ENCODE results near the gene SPTLC3. TPM values are rescaled to one million over a fixed set of nuclear protein-coding genes. Genes with fewer than 3 reads are reported as not detected.

Gene SPTLC3
- total RNA-seq, 3 donors from 2014 or later: 7.7 to 11.1 (median 7.9) TPM

DNA sequence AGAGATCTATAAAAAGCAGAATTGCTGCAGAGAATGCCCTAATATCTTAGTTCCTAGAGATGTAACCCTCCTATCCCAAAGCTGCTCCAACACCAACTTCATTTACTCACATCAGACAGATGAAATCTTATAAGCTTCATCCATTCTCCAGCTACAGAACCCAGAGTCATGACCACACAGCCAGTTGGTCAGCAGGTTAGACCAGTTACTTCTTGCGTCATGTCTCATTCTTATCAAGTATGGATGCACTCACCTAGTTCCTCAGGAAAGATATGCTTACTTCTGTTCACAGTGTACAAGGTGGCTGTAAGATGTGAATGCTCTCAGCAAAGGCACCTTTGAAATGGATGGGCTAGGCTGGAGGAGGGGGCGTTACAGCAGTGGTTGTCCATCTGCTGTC, 164.4 kb downstream of the SPTLC3 start:
- no peak for DNase-seq (ENCODE audit: low spot score in 2 of 2)
- H3K36me3 ChIP-seq: no peaks in the 10 kb centered on the region
- intact Hi-C loops (cut with DNase I; ENCODE audit: low total_unique reads): no loop called here

DNA sequence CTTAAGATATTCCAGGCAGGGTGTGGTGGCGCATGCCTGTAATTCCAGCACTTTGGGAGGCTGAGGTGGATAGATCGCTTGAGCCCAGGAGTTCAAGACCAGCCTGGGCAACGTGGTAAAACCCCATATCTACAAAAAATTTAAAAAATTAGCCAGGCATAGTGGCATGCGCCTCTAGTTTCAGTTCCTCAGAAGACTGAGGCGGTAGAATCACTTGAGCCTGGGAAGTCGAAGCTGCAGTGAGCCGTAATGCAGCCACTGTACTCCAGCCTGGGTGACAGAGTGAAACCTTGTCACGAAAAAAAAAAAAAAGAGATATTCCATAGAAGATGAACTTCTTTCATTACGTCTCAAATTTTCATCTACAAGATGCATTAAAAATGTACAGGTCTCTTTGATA, 165.6 kb downstream of the SPTLC3 start:
- TF ChIP-seq, protein P1, sequence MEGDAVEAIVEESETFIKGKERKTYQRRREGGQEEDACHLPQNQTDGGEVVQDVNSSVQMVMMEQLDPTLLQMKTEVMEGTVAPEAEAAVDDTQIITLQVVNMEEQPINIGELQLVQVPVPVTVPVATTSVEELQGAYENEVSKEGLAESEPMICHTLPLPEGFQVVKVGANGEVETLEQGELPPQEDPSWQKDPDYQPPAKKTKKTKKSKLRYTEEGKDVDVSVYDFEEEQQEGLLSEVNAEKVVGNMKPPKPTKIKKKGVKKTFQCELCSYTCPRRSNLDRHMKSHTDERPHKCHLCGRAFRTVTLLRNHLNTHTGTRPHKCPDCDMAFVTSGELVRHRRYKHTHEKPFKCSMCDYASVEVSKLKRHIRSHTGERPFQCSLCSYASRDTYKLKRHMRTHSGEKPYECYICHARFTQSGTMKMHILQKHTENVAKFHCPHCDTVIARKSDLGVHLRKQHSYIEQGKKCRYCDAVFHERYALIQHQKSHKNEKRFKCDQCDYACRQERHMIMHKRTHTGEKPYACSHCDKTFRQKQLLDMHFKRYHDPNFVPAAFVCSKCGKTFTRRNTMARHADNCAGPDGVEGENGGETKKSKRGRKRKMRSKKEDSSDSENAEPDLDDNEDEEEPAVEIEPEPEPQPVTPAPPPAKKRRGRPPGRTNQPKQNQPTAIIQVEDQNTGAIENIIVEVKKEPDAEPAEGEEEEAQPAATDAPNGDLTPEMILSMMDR (IDR thresholded peaks at IDR 0.05): no peak
- TF ChIP-seq POLR2AphosphoS5 (IDR thresholded peaks at IDR 0.05): no peak
- TF ChIP-seq POLR2A (IDR thresholded peaks at IDR 0.05): no peak
- no peaks in the 10 kb centered on the region for H3K27me3 ChIP-seq
- no peak overlapping the region for H3K27ac ChIP-seq
- no peak for DNase-seq (ENCODE audit: low spot score in 2 of 2)
- no peaks in the 10 kb centered on the region for H3K4me1 ChIP-seq
- H3K9me3 ChIP-seq: peaks cover 0 to 16% of the 10 kb centered on the region in 2 donors
- intact Hi-C loops (cut with DNase I; ENCODE audit: low total_unique reads): no loop called here
- no peak overlapping the region for H3K4me3 ChIP-seq
- no peaks in the 10 kb centered on the region for H3K36me3 ChIP-seq

More for the DNA sequence above, 164.4 kb downstream of the SPTLC3 start:
- Histone ChIP-seq H3K27ac (no peak overlapping the region), H3K4me3 (no peak overlapping the region), H3K4me1 (no peaks in the 10 kb centered on the region), H3K9me3 (peaks cover 0 to 15% of the 10 kb centered on the region in 2 donors), H3K27me3 (no peaks in the 10 kb centered on the region)
- TF ChIP-seq, protein P1 (IDR thresholded peaks at IDR 0.05): no peak
- TF ChIP-seq POLR2A (IDR thresholded peaks at IDR 0.05) (no peak), POLR2AphosphoS5 (IDR thresholded peaks at IDR 0.05) (no peak)

DNA sequence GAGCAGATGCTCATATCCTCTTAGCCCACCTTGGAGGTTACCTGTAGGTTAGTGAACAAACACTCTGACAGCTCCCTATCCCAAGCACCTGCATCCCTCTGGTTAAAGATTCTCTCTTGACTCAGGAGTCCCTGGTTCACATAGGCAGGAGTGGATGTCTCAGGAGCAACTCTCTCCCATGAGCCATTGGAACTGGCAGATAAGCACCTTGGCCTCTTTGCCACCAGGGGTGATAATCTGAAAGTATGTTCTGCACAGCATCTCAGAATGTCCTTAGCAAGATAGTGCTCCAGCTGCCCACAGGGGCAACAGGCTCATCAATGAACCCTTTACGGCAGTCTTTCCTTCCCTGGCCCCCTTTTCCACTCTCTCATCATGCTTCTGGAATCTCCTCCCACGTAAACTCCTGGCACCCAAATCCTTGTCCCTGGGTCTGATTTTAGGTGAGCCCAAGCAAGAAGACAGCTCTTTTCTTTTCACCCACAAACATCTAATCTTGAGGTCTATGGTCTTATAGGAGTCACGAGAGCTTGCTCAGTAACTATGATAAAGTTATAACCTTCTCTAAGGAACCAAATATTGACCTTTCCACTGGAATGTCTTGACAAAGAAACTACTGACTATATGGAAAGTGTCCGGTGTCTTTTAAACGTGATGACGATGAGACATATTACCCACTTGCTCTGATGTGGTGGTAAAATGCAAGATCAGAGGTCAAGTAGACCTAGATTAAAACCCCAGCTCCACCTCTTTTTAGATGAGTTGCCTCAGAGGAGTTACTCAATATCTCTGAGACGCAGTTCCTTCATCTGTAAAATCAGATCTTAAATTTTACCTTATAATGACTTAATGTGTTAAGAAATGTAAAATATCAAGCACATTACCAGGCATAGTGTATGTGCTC, 172.5 kb downstream of the SPTLC3 start:
- no peak for DNase-seq (ENCODE audit: low spot score in 2 of 2)
- H3K36me3 ChIP-seq: no peaks in the 10 kb centered on the region
- no peak overlapping the region for H3K27ac ChIP-seq
- TF ChIP-seq POLR2A (IDR thresholded peaks at IDR 0.05): no peak
- TF ChIP-seq, protein P1 (IDR thresholded peaks at IDR 0.05): no peak
- TF ChIP-seq POLR2AphosphoS5 (IDR thresholded peaks at IDR 0.05): no peak
- H3K4me1 ChIP-seq: no peaks in the 10 kb centered on the region
- peaks cover 4 to 12% of the 10 kb centered on the region in 2 donors for H3K9me3 ChIP-seq
- intact Hi-C loops (cut with DNase I; ENCODE audit: low total_unique reads): no loop called here
- no peak overlapping the region for H3K4me3 ChIP-seq
- no peaks in the 10 kb centered on the region for H3K27me3 ChIP-seq

GRCh38 chr20:13183005-13183404, 174.2 kb downstream of the SPTLC3 start:
- H3K9me3 ChIP-seq: peaks cover 3 to 4% of the 10 kb centered on the region in 2 donors
- TF ChIP-seq, protein P1 (IDR thresholded peaks at IDR 0.05): no peak
- TF ChIP-seq POLR2AphosphoS5 (IDR thresholded peaks at IDR 0.05) (no peak), POLR2A (IDR thresholded peaks at IDR 0.05) (no peak)
- no peak overlapping the region for H3K27ac ChIP-seq
- no peaks in the 10 kb centered on the region for H3K36me3 ChIP-seq
- no peak overlapping the region for H3K4me3 ChIP-seq
- DNase-seq (ENCODE audit: low spot score in 2 of 2): no peak
- H3K4me1 ChIP-seq: no peaks in the 10 kb centered on the region
- H3K27me3 ChIP-seq: no peaks in the 10 kb centered on the region
- intact Hi-C loops (cut with DNase I; ENCODE audit: low total_unique reads): no loop called here

DNA sequence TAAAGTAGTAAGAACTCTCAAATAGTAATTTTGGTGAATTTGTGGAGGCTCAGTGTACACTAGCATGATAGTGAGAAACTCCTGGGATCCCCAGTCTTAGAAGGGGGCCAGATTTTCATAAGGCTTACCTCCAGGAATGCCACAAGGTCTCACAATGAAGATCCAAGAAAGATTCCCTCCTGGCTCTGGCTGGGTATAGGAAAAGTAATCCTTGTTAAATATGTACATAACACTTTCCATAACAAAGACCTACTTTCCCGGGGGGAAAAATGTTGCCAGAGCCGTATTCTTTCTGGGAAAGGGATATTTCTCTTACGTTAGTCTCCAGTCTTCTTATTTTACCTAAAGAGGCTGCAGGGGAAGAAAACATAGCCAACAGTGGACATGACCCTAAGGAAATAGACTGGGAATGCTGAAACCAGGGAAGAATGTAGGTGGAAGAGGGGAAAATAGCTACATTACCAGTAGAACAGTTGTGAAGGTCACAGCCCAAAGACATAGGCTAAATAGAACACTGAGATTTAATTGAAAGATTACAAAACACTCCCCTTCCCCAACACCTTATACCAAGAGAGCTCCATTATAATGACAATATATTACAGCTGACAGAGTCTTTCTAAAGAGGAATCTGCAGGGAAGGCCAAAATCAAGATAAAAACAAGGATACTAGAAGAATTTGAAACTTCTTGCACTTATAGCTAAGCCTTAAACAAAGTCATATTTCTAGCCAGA, 177.4 kb downstream of the SPTLC3 start:
- intact Hi-C loops (cut with DNase I; ENCODE audit: low total_unique reads): no loop called here
- TF ChIP-seq POLR2A (IDR thresholded peaks at IDR 0.05): no peak
- TF ChIP-seq POLR2AphosphoS5 (IDR thresholded peaks at IDR 0.05): no peak
- TF ChIP-seq, protein P1 (IDR thresholded peaks at IDR 0.05): no peak
- no peak for DNase-seq (ENCODE audit: low spot score in 2 of 2)

More for the DNA sequence above, 177.4 kb downstream of the SPTLC3 start:
- Histone ChIP-seq H3K9me3 (peaks cover 0 to 4% of the 10 kb centered on the region in 2 donors), H3K36me3 (no peaks in the 10 kb centered on the region), H3K27ac (no peak overlapping the region), H3K4me3 (no peak overlapping the region), H3K27me3 (no peaks in the 10 kb centered on the region), H3K4me1 (no peaks in the 10 kb centered on the region)

All from breast epithelium (tissue), 4 donors.